A549 (cell line): ENCODE measurements around the gene DGKA.
A peak's percentile ranks its signal among the peaks of the same experiment; 100 is the strongest.

Source experiments
- CEBPB ChIP-seq, 2 experiments: fragments of >200 bp in 1 of 2; sonication (Bioruptor Twin) in 1 of 2; formaldehyde crosslinking in 1 of 2; IDR thresholded peaks; 2 replicates each; pipeline ENCODE4 v1.6.1; 2012 to 2016
- CHD2 ChIP-seq: fragments of 150-350 bp; IDR thresholded peaks from 2 replicates; pipeline ENCODE4 v1.6.1; 2014; ENCODE audit warnings: low read length; ENCODE audit not compliant: partially characterized antibody
- GATA3 ChIP-seq: IDR thresholded peaks from 2 replicates; pipeline ENCODE4 v1.6.1; 2012; ENCODE audit warnings: borderline replicate concordance
- NPAS2 ChIP-seq: fragments of 250-450 bp; sonication (Bioruptor Pico); IDR thresholded peaks from 2 replicates; pipeline ENCODE4 v1.8.0; 2022; ENCODE audit warnings: mild to moderate bottlenecking, moderate library complexity, borderline replicate concordance
- POLR2A ChIP-seq: IDR thresholded peaks from 2 replicates; pipeline ENCODE4 v1.6.1; 2012; ENCODE audit warnings: mild to moderate bottlenecking, low read length
- RARB ChIP-seq: fragments of 250-450 bp; sonication (Bioruptor Pico); IDR thresholded peaks from 2 replicates; pipeline ENCODE4 v1.8.0; 2021; ENCODE audit warnings: mild to moderate bottlenecking, moderate library complexity
- REST ChIP-seq: fragments of 200-600 bp; sonication (generic); IDR thresholded peaks from 2 replicates; pipeline ENCODE4 v1.6.1; 2016; ENCODE audit warnings: antibody characterized with exemption, mild to moderate bottlenecking, moderate library complexity
- RFX5 ChIP-seq: fragments of 450-650 bp; IDR thresholded peaks from 2 replicates; pipeline ENCODE4 v1.7.1; 2014; ENCODE audit warnings: antibody characterized with exemption, mild to moderate bottlenecking, moderate library complexity
- SMC3 ChIP-seq: fragments of >200 bp; sonication (Bioruptor Twin); formaldehyde crosslinking; IDR thresholded peaks from 3 replicates; pipeline ENCODE4 v1.6.1; 2018; ENCODE audit warnings: inconsistent platforms
- TP53 ChIP-seq: fragments of 250-450 bp; sonication (Bioruptor Pico); IDR thresholded peaks from 2 replicates; pipeline ENCODE4 v1.5.0; 2021; ENCODE audit warnings: mild to moderate bottlenecking, moderate library complexity
- TF ChIP-seq, protein P1 (sequence below): fragments of >200 bp; sonication (Bioruptor Twin); formaldehyde crosslinking; IDR thresholded peaks from 3 replicates; pipeline ENCODE4 v1.5.1; 2016
- TF ChIP-seq, protein P2 (sequence below): IDR thresholded peaks from 2 replicates; pipeline ENCODE4 v1.6.1; 2012
- TF ChIP-seq, protein P3 (sequence below): fragments of 250-450 bp; sonication (Bioruptor Pico); IDR thresholded peaks from 2 replicates; pipeline ENCODE4 v1.5.0; 2021; ENCODE audit warnings: mild to moderate bottlenecking, moderate library complexity, borderline replicate concordance
- TF ChIP-seq, protein P4 (sequence below): fragments of >200 bp; sonication (Bioruptor Twin); formaldehyde crosslinking; IDR thresholded peaks from 3 replicates; pipeline ENCODE4 v1.6.1; 2016

- TF ChIP-seq, protein P1, sequence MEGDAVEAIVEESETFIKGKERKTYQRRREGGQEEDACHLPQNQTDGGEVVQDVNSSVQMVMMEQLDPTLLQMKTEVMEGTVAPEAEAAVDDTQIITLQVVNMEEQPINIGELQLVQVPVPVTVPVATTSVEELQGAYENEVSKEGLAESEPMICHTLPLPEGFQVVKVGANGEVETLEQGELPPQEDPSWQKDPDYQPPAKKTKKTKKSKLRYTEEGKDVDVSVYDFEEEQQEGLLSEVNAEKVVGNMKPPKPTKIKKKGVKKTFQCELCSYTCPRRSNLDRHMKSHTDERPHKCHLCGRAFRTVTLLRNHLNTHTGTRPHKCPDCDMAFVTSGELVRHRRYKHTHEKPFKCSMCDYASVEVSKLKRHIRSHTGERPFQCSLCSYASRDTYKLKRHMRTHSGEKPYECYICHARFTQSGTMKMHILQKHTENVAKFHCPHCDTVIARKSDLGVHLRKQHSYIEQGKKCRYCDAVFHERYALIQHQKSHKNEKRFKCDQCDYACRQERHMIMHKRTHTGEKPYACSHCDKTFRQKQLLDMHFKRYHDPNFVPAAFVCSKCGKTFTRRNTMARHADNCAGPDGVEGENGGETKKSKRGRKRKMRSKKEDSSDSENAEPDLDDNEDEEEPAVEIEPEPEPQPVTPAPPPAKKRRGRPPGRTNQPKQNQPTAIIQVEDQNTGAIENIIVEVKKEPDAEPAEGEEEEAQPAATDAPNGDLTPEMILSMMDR, result peak; percentile 97
- TF ChIP-seq, protein P2, sequence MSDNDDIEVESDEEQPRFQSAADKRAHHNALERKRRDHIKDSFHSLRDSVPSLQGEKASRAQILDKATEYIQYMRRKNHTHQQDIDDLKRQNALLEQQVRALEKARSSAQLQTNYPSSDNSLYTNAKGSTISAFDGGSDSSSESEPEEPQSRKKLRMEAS, result no peak; the same call in none of the 2 replicates
- no peak for TF ChIP-seq NPAS2
- peak; percentile 61; the same call in 2 of the 3 replicates for TF ChIP-seq SMC3
- TF ChIP-seq RARB, result no peak
- no peak for TF ChIP-seq CEBPB (IDR thresholded peaks at IDR 0.05)
- TF ChIP-seq TP53 (CRISPR knock-in tag), result no peak
- TF ChIP-seq, protein P3, sequence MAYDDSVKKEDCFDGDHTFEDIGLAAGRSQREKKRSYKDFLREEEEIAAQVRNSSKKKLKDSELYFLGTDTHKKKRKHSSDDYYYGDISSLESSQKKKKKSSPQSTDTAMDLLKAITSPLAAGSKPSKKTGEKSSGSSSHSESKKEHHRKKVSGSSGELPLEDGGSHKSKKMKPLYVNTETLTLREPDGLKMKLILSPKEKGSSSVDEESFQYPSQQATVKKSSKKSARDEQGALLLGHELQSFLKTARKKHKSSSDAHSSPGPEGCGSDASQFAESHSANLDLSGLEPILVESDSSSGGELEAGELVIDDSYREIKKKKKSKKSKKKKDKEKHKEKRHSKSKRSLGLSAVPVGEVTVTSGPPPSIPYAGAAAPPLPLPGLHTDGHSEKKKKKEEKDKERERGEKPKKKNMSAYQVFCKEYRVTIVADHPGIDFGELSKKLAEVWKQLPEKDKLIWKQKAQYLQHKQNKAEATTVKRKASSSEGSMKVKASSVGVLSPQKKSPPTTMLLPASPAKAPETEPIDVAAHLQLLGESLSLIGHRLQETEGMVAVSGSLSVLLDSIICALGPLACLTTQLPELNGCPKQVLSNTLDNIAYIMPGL, result no peak
- TF ChIP-seq POLR2A, result no peak
- TF ChIP-seq, protein P4, sequence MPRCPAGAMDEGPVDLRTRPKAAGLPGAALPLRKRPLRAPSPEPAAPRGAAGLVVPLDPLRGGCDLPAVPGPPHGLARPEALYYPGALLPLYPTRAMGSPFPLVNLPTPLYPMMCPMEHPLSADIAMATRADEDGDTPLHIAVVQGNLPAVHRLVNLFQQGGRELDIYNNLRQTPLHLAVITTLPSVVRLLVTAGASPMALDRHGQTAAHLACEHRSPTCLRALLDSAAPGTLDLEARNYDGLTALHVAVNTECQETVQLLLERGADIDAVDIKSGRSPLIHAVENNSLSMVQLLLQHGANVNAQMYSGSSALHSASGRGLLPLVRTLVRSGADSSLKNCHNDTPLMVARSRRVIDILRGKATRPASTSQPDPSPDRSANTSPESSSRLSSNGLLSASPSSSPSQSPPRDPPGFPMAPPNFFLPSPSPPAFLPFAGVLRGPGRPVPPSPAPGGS, result no peak
- no peak for TF ChIP-seq REST
- TF ChIP-seq RFX5, result no peak
- TF ChIP-seq CHD2, result no peak
- TF ChIP-seq GATA3, result no peak
These were observed 65.3 kb downstream of the DGKA start for GRCh38 chr12:55996201-55996714.
